H9 (cell line): ENCODE data around the gene MOB3B. TPM values are rescaled to one million over a fixed set of nuclear protein-coding genes. Genes with fewer than 3 reads are reported as not detected.

Experiments
- DNase-seq: peaks from one replicate; pipeline ENCODE4 v3.0.0-alpha.2; 2017
- H2AFZ ChIP-seq: one replicate; pipeline ENCODE4 v1.6.1; 2013; ENCODE audit warnings: mild to moderate bottlenecking, low read length, control low read depth, moderate library complexity
- H2AK5ac ChIP-seq: 2 replicates; pipeline ENCODE4 v1.6.1; 2013; ENCODE audit warnings: low read length, control low read depth, mixed read lengths; ENCODE audit not compliant: insufficient read length
- H2BK120ac ChIP-seq: one replicate; pipeline ENCODE4 v1.6.1; 2013; ENCODE audit warnings: low read depth, mild to moderate bottlenecking, low read length, control low read depth, inconsistent platforms; ENCODE audit not compliant: poor library complexity, severe bottlenecking
- H2BK12ac ChIP-seq: 2 replicates; pipeline ENCODE4 v1.6.1; 2013; ENCODE audit warnings: low read length, control low read depth, mixed read lengths, low read depth; ENCODE audit not compliant: insufficient read length
- H2BK15ac ChIP-seq: 2 replicates; pipeline ENCODE4 v1.6.1; 2013; ENCODE audit warnings: low read depth, low read length, control low read depth
- H2BK20ac ChIP-seq: one replicate; pipeline ENCODE4 v1.6.1; 2013; ENCODE audit warnings: low read depth, mild to moderate bottlenecking, low read length, control low read depth, inconsistent platforms; ENCODE audit not compliant: poor library complexity, severe bottlenecking
- H2BK5ac ChIP-seq: 2 replicates; pipeline ENCODE4 v1.6.1; 2013; ENCODE audit warnings: low read length, control low read depth, mixed read lengths; ENCODE audit not compliant: insufficient read length
- H3K14ac ChIP-seq: 2 replicates; pipeline ENCODE4 v1.6.1; 2013; ENCODE audit warnings: low read length, control low read depth; ENCODE audit not compliant: insufficient read depth
- H3K18ac ChIP-seq: 2 replicates; pipeline ENCODE4 v1.6.1; 2013; ENCODE audit warnings: low read depth, mild to moderate bottlenecking, mixed read lengths, low read length, control low read depth; ENCODE audit not compliant: insufficient read length
- H3K23ac ChIP-seq: 2 replicates; pipeline ENCODE4 v1.6.1; 2013; ENCODE audit warnings: low read length, control low read depth, mixed read lengths, low read depth; ENCODE audit not compliant: insufficient read length
- H3K23me2 ChIP-seq: 2 replicates; pipeline ENCODE4 v1.6.1; 2013; ENCODE audit warnings: low read depth, mild to moderate bottlenecking, mixed read lengths, low read length, control low read depth; ENCODE audit not compliant: insufficient read length, poor library complexity, severe bottlenecking
- H3K27ac ChIP-seq: 2 replicates; pipeline ENCODE4 v1.5.1; 2013; ENCODE audit warnings: low read length, control low read depth, mixed read lengths, low read depth; ENCODE audit not compliant: insufficient read length
- H3K27me3 ChIP-seq: 2 replicates; pipeline ENCODE4 v1.6.1; 2013; ENCODE audit warnings: low read length, control low read depth, inconsistent platforms; ENCODE audit not compliant: insufficient read depth
- H3K4ac ChIP-seq: 2 replicates; pipeline ENCODE4 v1.6.1; 2013; ENCODE audit warnings: low read depth, mild to moderate bottlenecking, control low read depth, inconsistent platforms, low read length, moderate library complexity
- H3K4me1 ChIP-seq: 2 replicates; pipeline ENCODE4 v1.6.1; 2013; ENCODE audit warnings: low read length, control low read depth, inconsistent platforms; ENCODE audit not compliant: insufficient read depth
- H3K4me2 ChIP-seq: 2 replicates; pipeline ENCODE4 v1.6.1; 2013; ENCODE audit warnings: low read length, control low read depth, mixed read lengths; ENCODE audit not compliant: insufficient read length, insufficient read depth
- H3K56ac ChIP-seq: 2 replicates; pipeline ENCODE4 v1.6.1; 2013; ENCODE audit warnings: low read depth, mild to moderate bottlenecking, mixed read lengths, low read length, control low read depth; ENCODE audit not compliant: insufficient read length
- H3K79me1 ChIP-seq: 2 replicates; pipeline ENCODE4 v1.6.1; 2013; ENCODE audit warnings: low read depth, mild to moderate bottlenecking, moderate library complexity, low read length, control low read depth, inconsistent platforms; ENCODE audit not compliant: insufficient read depth, poor library complexity, severe bottlenecking
- H3K79me2 ChIP-seq: 2 replicates; pipeline ENCODE4 v1.6.1; 2013; ENCODE audit warnings: low read length, control low read depth, inconsistent platforms; ENCODE audit not compliant: insufficient read depth
- H3K9ac ChIP-seq: 2 replicates; pipeline ENCODE4 v1.6.1; 2013; ENCODE audit warnings: low read length, control low read depth, mixed read lengths; ENCODE audit not compliant: insufficient read length; ENCODE audit errors: extremely low read depth
- H3K9me3 ChIP-seq: one replicate; pipeline ENCODE4 v1.6.1; 2013; ENCODE audit warnings: low read depth, low read length, inconsistent platforms; ENCODE audit not compliant: control insufficient read depth
- H3T11ph ChIP-seq: one replicate; pipeline ENCODE4 v1.6.1; 2013; ENCODE audit warnings: mild to moderate bottlenecking, low read length, control low read depth, inconsistent platforms
- H4K20me1 ChIP-seq: one replicate; pipeline ENCODE4 v1.6.1; 2013; ENCODE audit not compliant: control insufficient read depth, insufficient read length, insufficient read depth
- H4K5ac ChIP-seq: 2 replicates; pipeline ENCODE4 v1.6.1; 2013; ENCODE audit warnings: low read depth, mild to moderate bottlenecking, mixed read lengths, low read length, control low read depth; ENCODE audit not compliant: insufficient read length
- H4K8ac ChIP-seq: replicated peaks from 2 replicates; pipeline ENCODE4 v1.6.1; 2013; ENCODE audit warnings: low read length, control low read depth, mixed read lengths, low read depth; ENCODE audit not compliant: insufficient read length
- H4K91ac ChIP-seq: 2 replicates; pipeline ENCODE4 v1.6.1; 2013; ENCODE audit warnings: low read depth, mild to moderate bottlenecking, moderate library complexity, mixed read lengths, low read length, control low read depth; ENCODE audit not compliant: insufficient read length
- H3K27ac Mint-ChIP-seq, 3 experiments: 2 replicates in 2 of 3; 3 replicates in 1 of 3; pipeline ENCODE4 v1.8.0; 2020 to 2021; ENCODE audit warnings: mixed read lengths in 3 of 3, mild to moderate bottlenecking in 1 of 3, moderate library complexity in 1 of 3
- H3K27me3 Mint-ChIP-seq: 2 replicates; pipeline ENCODE4 v1.8.0; 2021; ENCODE audit warnings: low read depth, mild to moderate bottlenecking, moderate library complexity, mixed read lengths
- H3K36me3 Mint-ChIP-seq, 3 experiments: 2 replicates in 2 of 3; 3 replicates in 1 of 3; pipeline ENCODE4 v1.8.0; 2020 to 2021; ENCODE audit warnings: low read depth in 3 of 3, mixed read lengths in 3 of 3; ENCODE audit not compliant: insufficient read depth in 1 of 3
- H3K4me1 Mint-ChIP-seq, 2 experiments: 2 replicates each; pipeline ENCODE4 v1.8.0; 2020; ENCODE audit warnings: mixed read lengths in 2 of 2
- H3K4me3 Mint-ChIP-seq, 2 experiments: 2 replicates in 1 of 2; 3 replicates in 1 of 2; pipeline ENCODE4 v1.8.0; 2020 to 2021; ENCODE audit warnings: mild to moderate bottlenecking in 2 of 2, mixed read lengths in 2 of 2, moderate library complexity in 1 of 2
- H3K9me3 Mint-ChIP-seq, 2 experiments: 2 replicates in 1 of 2; 3 replicates in 1 of 2; pipeline ENCODE4 v1.8.0; 2020; ENCODE audit warnings: mild to moderate bottlenecking in 2 of 2, mixed read lengths in 2 of 2, moderate library complexity in 1 of 2
- CTCF ChIP-seq: fragments of 200-600 bp; sonication (generic); conservative IDR thresholded peaks from 3 replicates; pipeline ENCODE4 v1.8.0; 2021; ENCODE audit warnings: antibody characterized with exemption, mild to moderate bottlenecking
- WGBS: extraction: QIAGEN DNeasy Blood & Tissue Kit; methylation state at CpG from one replicate; pipeline ENCODE4 v1.1.7; 2013; ENCODE audit warnings: missing lambda C conversion rate, low lambda C conversion rate, mixed read lengths; ENCODE audit not compliant: insufficient read length; ENCODE audit errors: extremely low coverage; 5-methylcytosine and 5-hydroxymethylcytosine counted together
- total RNA-seq: library from RNA; stranded (reverse); gene quantifications from 2 replicates; pipeline ENCODE4 v1.2.1, GENCODE V29; 2021

Gene MOB3B
- total RNA-seq, 1 experiment from 2014 or later: 9.8 TPM

DNA sequence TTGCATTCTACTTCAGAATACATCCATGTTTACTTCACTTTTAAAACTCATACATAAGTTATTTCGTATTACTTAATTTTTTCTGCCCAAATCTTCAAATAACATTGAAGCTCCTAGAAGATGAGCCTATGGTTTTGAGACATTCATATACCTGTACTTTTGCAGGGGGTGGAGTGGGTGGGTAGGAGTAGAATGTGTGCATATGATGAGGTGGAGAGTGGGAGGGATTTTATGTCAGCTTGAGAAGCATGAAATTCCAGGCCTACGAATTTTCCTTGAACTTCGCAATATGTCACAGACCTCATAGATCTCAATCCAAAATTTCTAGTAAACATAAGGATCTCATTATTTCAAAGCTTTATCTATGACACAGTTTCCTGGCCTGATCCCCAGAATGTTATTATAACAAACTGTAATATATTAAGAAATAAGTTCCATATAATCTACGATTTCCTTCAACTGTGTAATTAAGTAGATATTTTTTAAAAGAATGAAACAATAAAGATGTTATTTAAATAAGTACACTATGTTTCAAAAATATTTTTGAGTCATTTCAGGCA is 19.7 kb upstream of the MOB3B start:
- Histone ChIP-seq H3K79me2 (no peaks in the 10 kb centered on the region), H4K91ac (no peak overlapping the region), H3K18ac (no peak overlapping the region), H3K79me1 (no peaks in the 10 kb centered on the region), H3K27me3 (no peaks in the 10 kb centered on the region), H2BK20ac (no peak overlapping the region), H2BK15ac (no peak overlapping the region), H2BK12ac (no peak overlapping the region), H3K27ac (no peak overlapping the region), H3K23ac (no peak overlapping the region), H3K56ac (no peak overlapping the region), H2BK5ac (no peak overlapping the region), H3K4ac (no peak overlapping the region), H2AFZ (no peak overlapping the region), H3K4me2 (no peak overlapping the region), H3T11ph (no peak overlapping the region), H4K20me1 (no peaks in the 10 kb centered on the region), H3K4me1 (no peaks in the 10 kb centered on the region), H2AK5ac (no peak overlapping the region), H3K9me3 (no peaks in the 10 kb centered on the region), H2BK120ac (no peak overlapping the region), H4K8ac (no peak overlapping the region), H4K5ac (no peak overlapping the region), H3K23me2 (no peaks in the 10 kb centered on the region), H3K14ac (no peak overlapping the region), H3K9ac (no peak overlapping the region)
- Mint-ChIP-seq H3K4me3 (no peak overlapping the region), H3K27ac (no peak overlapping the region), H3K36me3 (peaks cover 8 to 36% (median 33%) of the 10 kb centered on the region in 3 experiments), H3K27me3 (no peaks in the 10 kb centered on the region), H3K4me1 (no peaks in the 10 kb centered on the region; a peak in 1 of 4 replicates), H3K9me3 (no peaks in the 10 kb centered on the region; a peak in 1 of 5 replicates)
- no peak for TF ChIP-seq CTCF
- no CpG with 5 or more reads among the region's 4 CpGs for WGBS
- no peak for DNase-seq
